ENCODE measurements around the gene TTC17. TPM values are rescaled to one million over a fixed set of nuclear protein-coding genes. Genes with fewer than 3 reads are reported as not detected.

Gene TTC17
- total and polyA plus RNA-seq, 2 of the 8 experiments (the other 6 are each of a cell fraction or from before 2014, with no cell fraction given), result 65.1 to 80.1 TPM

- TF ChIP-seq CTCF (IDR thresholded peaks at IDR 0.05; ENCODE audit: control extremely low read depth in 1 of 3, insufficient read depth in 1 of 3, low read depth in 1 of 3, low read length in 3 of 3) (no peak), RAD21 (IDR thresholded peaks at IDR 0.05 in 1 of 2, conservative IDR thresholded peaks at IDR 0.05 in 1 of 2; ENCODE audit: low read depth in 2 of 2, low read length in 2 of 2) (no peak)
These were observed 44.9 kb downstream of the TTC17 start (continued) for GRCh38 chr11:43403357-43404231.

Measured in H1 (cell line).